H1 (cell line): ENCODE data around the gene CAMK2A. TPM values are rescaled to one million over a fixed set of nuclear protein-coding genes. Genes with fewer than 3 reads are reported as not detected.

Source experiments
- CTCF ChIA-PET: fragments of 300-600 bp; sonication (Branson Sonifier 250); formaldehyde crosslinking; loops from one replicate; lab custom pipeline; 2021; ENCODE audit not compliant: partially characterized antibody; lab: Charles Lee
- POLR2A ChIA-PET: fragments of 300-600 bp; sonication (Branson Sonifier 250); formaldehyde crosslinking; loops from one replicate; lab custom pipeline; 2021; ENCODE audit warnings: inconsistent platforms; ENCODE audit not compliant: partially characterized antibody; lab: Charles Lee
- DNase-seq, 2 experiments: peaks; one replicate each; pipeline versions ENCODE4 v3.0.0 to v3.0.0-alpha.2; 2010 to 2022; ENCODE audit warnings: low spot score in 2 of 2, low read depth in 1 of 2, mixed read lengths in 1 of 2
- FAIRE-seq: peaks from 2 replicates; lab custom pipeline; 2011; peaks lifted over from hg19 to GRCh38; lab: Jason Lieb, UNC
- H2AFZ ChIP-seq: 2 replicates; pipeline ENCODE4 v1.8.1; 2012; ENCODE audit warnings: low read length, inconsistent platforms
- H2AK5ac ChIP-seq: 2 replicates; pipeline ENCODE4 v1.6.1; 2013; ENCODE audit warnings: low read depth, low read length
- H2BK120ac ChIP-seq: replicated peaks from 2 replicates; pipeline ENCODE3; 2013; ENCODE audit warnings: low read depth, low read length, inconsistent platforms
- H2BK12ac ChIP-seq: 2 replicates; pipeline ENCODE4 v1.6.1; 2013; ENCODE audit warnings: low read depth, low read length
- H2BK15ac ChIP-seq: 2 replicates; pipeline ENCODE4 v1.6.1; 2013; ENCODE audit warnings: low read length
- H2BK20ac ChIP-seq: 2 replicates; pipeline ENCODE4 v1.6.1; 2013; ENCODE audit warnings: low read length
- H2BK5ac ChIP-seq: 2 replicates; pipeline ENCODE4 v1.6.1; 2013; ENCODE audit warnings: low read depth, low read length
- H3K14ac ChIP-seq: 2 replicates; pipeline ENCODE4 v1.6.1; 2013; ENCODE audit warnings: inconsistent platforms; ENCODE audit not compliant: insufficient read length
- H3K18ac ChIP-seq: 2 replicates; pipeline ENCODE4 v1.6.1; 2013; ENCODE audit warnings: low read length; ENCODE audit errors: extremely low read depth
- H3K23ac ChIP-seq: 2 replicates; pipeline ENCODE4 v1.6.1; 2013; ENCODE audit warnings: inconsistent platforms; ENCODE audit not compliant: insufficient read length
- H3K23me2 ChIP-seq: 2 replicates; pipeline ENCODE4 v1.6.1; 2013; ENCODE audit warnings: low read depth, low read length
- H3K27ac ChIP-seq: 2 replicates; pipeline ENCODE4 v1.6.1; 2011; ENCODE audit warnings: low read depth, low read length, inconsistent platforms
- H3K27me3 ChIP-seq, 4 experiments: replicated peaks in 1 of 4; 1 replicate in 1 of 4; 2 replicates in 3 of 4; pipeline versions ENCODE4 v1.6.1 to v1.8.1; 2011 to 2013; ENCODE audit warnings: low read length in 3 of 4, mild to moderate bottlenecking in 3 of 4, inconsistent platforms in 2 of 4, mixed read lengths in 2 of 4, moderate library complexity in 1 of 4; ENCODE audit not compliant: control insufficient read depth in 3 of 4, insufficient read depth in 3 of 4; ENCODE audit errors: extremely low read depth in 1 of 4
- H3K36me3 ChIP-seq, 4 experiments: 2 replicates each; pipeline versions ENCODE4 v1.6.1 to v1.8.1; 2011 to 2013; ENCODE audit warnings: mild to moderate bottlenecking in 4 of 4, low read length in 3 of 4, moderate library complexity in 2 of 4, control low read depth in 1 of 4, inconsistent platforms in 1 of 4; ENCODE audit not compliant: insufficient read depth in 4 of 4, control insufficient read depth in 2 of 4
- H3K4ac ChIP-seq: replicated peaks from 2 replicates; pipeline ENCODE3; 2013; ENCODE audit warnings: low read length, low read depth, mixed read lengths, inconsistent platforms; ENCODE audit not compliant: insufficient read length
- H3K4me1 ChIP-seq, 4 experiments: replicated peaks in 1 of 4; 1 replicate in 1 of 4; 2 replicates in 3 of 4; pipeline versions ENCODE4 v1.6.1 to v1.8.1; 2011 to 2013; ENCODE audit warnings: low read length in 3 of 4, inconsistent platforms in 2 of 4, mixed read lengths in 1 of 4; ENCODE audit not compliant: insufficient read depth in 4 of 4, control insufficient read depth in 3 of 4
- H3K4me2 ChIP-seq, 2 experiments: 2 replicates each; pipeline versions ENCODE4 v1.6.1 to v1.8.1; 2011 to 2013; ENCODE audit warnings: low read depth in 2 of 2, low read length in 2 of 2, control low read depth in 1 of 2, inconsistent platforms in 1 of 2, mild to moderate bottlenecking in 1 of 2; ENCODE audit not compliant: insufficient read depth in 1 of 2
- H3K4me3 ChIP-seq, 4 experiments: fragments of 200-600, 300-600 bp in 1 of 4; sonication (generic), shearing (Covaris generic), sonication (Bioruptor Twin) in 1 of 4; 2 replicates each; pipeline versions ENCODE4 v1.5.1 to v1.8.1; 2011 to 2016; ENCODE audit warnings: low read length in 4 of 4, low read depth in 3 of 4, control low read depth in 2 of 4, inconsistent platforms in 2 of 4, mild to moderate bottlenecking in 2 of 4, mixed read lengths in 1 of 4, moderate library complexity in 1 of 4; ENCODE audit not compliant: insufficient read depth in 2 of 4; ENCODE audit errors: extremely low read depth in 1 of 4
- H3K56ac ChIP-seq: replicated peaks from 2 replicates; pipeline ENCODE3; 2013; ENCODE audit warnings: low read depth, mild to moderate bottlenecking, mixed read lengths, low read length, inconsistent platforms; ENCODE audit not compliant: insufficient read length
- H3K79me1 ChIP-seq: 2 replicates; pipeline ENCODE4 v1.6.1; 2013; ENCODE audit warnings: low read depth, low read length, control low read depth
- H3K79me2 ChIP-seq, 2 experiments: 2 replicates each; pipeline versions ENCODE4 v1.6.1 to v1.8.1; 2012 to 2013; ENCODE audit warnings: low read length in 2 of 2, mild to moderate bottlenecking in 2 of 2, inconsistent platforms in 1 of 2; ENCODE audit not compliant: insufficient read depth in 2 of 2, control insufficient read depth in 1 of 2
- H3K9ac ChIP-seq, 4 experiments: replicated peaks in 1 of 4; 1 replicate in 1 of 4; 2 replicates in 3 of 4; pipeline versions ENCODE4 v1.6.1 to v1.8.1; 2011 to 2013; ENCODE audit warnings: low read depth in 3 of 4, low read length in 3 of 4, control low read depth in 2 of 4, mild to moderate bottlenecking in 2 of 4, moderate library complexity in 2 of 4, inconsistent platforms in 1 of 4; ENCODE audit errors: extremely low read depth in 1 of 4
- H3K9me3 ChIP-seq, 2 experiments: 2 replicates each; pipeline versions ENCODE4 v1.6.1 to v1.8.1; 2012 to 2013; ENCODE audit warnings: mild to moderate bottlenecking in 2 of 2, moderate library complexity in 2 of 2, control low read depth in 1 of 2, inconsistent platforms in 1 of 2, low read depth in 1 of 2, low read length in 1 of 2, mixed read lengths in 1 of 2; ENCODE audit not compliant: insufficient read depth in 2 of 2
- H4K20me1 ChIP-seq, 2 experiments: replicated peaks in 1 of 2; 2 replicates each; pipeline versions ENCODE3 to v1.8.1; 2011 to 2013; ENCODE audit warnings: inconsistent platforms in 2 of 2, low read length in 2 of 2, mild to moderate bottlenecking in 1 of 2; ENCODE audit not compliant: insufficient read depth in 2 of 2, control insufficient read depth in 1 of 2
- H4K5ac ChIP-seq: 2 replicates; pipeline ENCODE4 v1.6.1; 2013; ENCODE audit warnings: low read length, low read depth, mixed read lengths, inconsistent platforms; ENCODE audit not compliant: insufficient read length
- H4K8ac ChIP-seq: 2 replicates; pipeline ENCODE4 v1.8.0; 2013; ENCODE audit warnings: mild to moderate bottlenecking, moderate library complexity, low read length, inconsistent platforms; ENCODE audit not compliant: insufficient read depth; ENCODE audit errors: extremely low read depth
- H4K91ac ChIP-seq: replicated peaks from 2 replicates; pipeline ENCODE3; 2013; ENCODE audit warnings: low read length, mixed read lengths, inconsistent platforms; ENCODE audit not compliant: insufficient read length
- EP300 ChIP-seq, 2 experiments: IDR thresholded peaks; 1 replicate in 1 of 2; 2 replicates in 1 of 2; pipeline ENCODE4 v1.6.1; 2011 to 2012; ENCODE audit warnings: low read depth in 2 of 2, low read length in 2 of 2, mild to moderate bottlenecking in 2 of 2, borderline replicate concordance in 1 of 2, inconsistent platforms in 1 of 2, moderate library complexity in 1 of 2
- NANOG ChIP-seq: IDR thresholded peaks from 2 replicates; pipeline ENCODE4 v1.6.1; 2011; ENCODE audit warnings: low read length, low read depth, mild to moderate bottlenecking, inconsistent platforms; ENCODE audit not compliant: insufficient read depth, poor library complexity, severe bottlenecking
- SP1 ChIP-seq: IDR thresholded peaks from 2 replicates; pipeline ENCODE4 v1.6.1; 2011; ENCODE audit warnings: low read depth, low read length
- TAF1 ChIP-seq: IDR thresholded peaks from 2 replicates; pipeline ENCODE4 v1.6.1; 2011; ENCODE audit warnings: mild to moderate bottlenecking, low read depth, low read length
- WGBS, 2 experiments: shearing (Covaris generic) in 1 of 2; methylation state at CpG; one replicate each; pipeline versions ENCODE4 v1.1.6 to v1.1.7; 2013 to 2015; ENCODE audit warnings: low lambda C conversion rate in 2 of 2, mixed read lengths in 2 of 2, inconsistent platforms in 1 of 2, low coverage in 1 of 2, missing lambda C conversion rate in 1 of 2; ENCODE audit not compliant: insufficient replicate concordance in 2 of 2, insufficient coverage in 1 of 2, insufficient read length in 1 of 2; ENCODE audit errors: extremely low coverage in 1 of 2, missing lambda C conversion rate in 1 of 2; 5-methylcytosine and 5-hydroxymethylcytosine counted together
- polyA plus RNA-seq, 7 experiments: library from polyadenylated mRNA; depleted of rRNA in 3 of 7; stranded (reverse) in 5 of 7; unstranded in 2 of 7; fragments of >200 nt in 5 of 7; fragments of 200-250 nt in 2 of 7; gene quantifications; 1 replicate in 5 of 7; 2 replicates in 1 of 7; 4 replicates in 1 of 7; pipeline versions ENCODE4 v1.2.1 to v1.2.3, GENCODE V29; 2011 to 2013; ENCODE audit warnings: missing spikeins in 2 of 7, mixed read lengths in 2 of 7
- total RNA-seq: library from RNA; stranded (reverse); fragmentation: NEBNext Ultra II Directional; extraction: Animal tissue kit (Norgen Biotek cat#: 25700); gene quantifications from 2 replicates; pipeline ENCODE4 v1.2.1, GENCODE V29; 2021

Gene CAMK2A
- total and polyA plus RNA-seq, 2 of the 8 experiments (the other 6 are each of a cell fraction or from before 2014, with no cell fraction given): 0.20 to 0.28 TPM

DNA sequence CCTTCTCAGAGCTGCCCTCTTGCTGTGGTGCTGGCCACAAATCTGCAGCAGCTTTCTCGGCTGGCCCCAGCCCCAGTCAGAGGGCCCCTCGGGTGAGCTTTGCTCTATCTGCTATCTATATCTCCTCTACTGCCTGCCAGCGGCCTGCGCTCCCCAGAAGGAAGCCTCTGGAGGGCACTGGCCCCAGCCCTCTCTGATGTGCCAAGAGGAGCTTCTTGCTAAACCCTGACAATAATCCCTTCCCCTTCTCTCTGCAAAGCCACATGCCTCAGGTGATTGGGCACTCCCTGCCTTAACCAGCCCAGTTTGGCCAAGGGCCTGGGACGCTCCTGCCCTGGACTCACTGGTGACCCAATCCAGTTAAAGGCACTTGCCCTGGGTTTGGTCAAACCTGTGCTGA is 42.7 kb downstream of the CAMK2A start:
- ChIA-PET POLR2A (interaction anchor here (0.9 to 1.4 kb wide), 2 partner anchors 8 to 121 kb away, joined by 3 to 4 read pairs; no protein-coding TSS in a partner anchor), CTCF (interaction anchor here (0.8 to 2.6 kb wide), 16 partner anchors 9 to 138 kb away, joined by 3 to 10 read pairs (median 4); no protein-coding TSS in a partner anchor)
- H4K91ac ChIP-seq: no peak overlapping the region
- H3K18ac ChIP-seq: no peak overlapping the region
- FAIRE-seq: no peak
- 0 out of 7 replicates have a peak, but pooled peaks cover 0 to 2% (median 0%) of the 10 kb centered on the region in 4 experiments for H3K4me1 ChIP-seq
- H3K23me2 ChIP-seq: no peaks in the 10 kb centered on the region
- H4K5ac ChIP-seq: no peak overlapping the region
- H3K9ac ChIP-seq: no peak overlapping the region
- no peak overlapping the region for H3K23ac ChIP-seq
- no peak overlapping the region for H3K4ac ChIP-seq
- no peak overlapping the region for H3K14ac ChIP-seq
- no peak overlapping the region for H2BK12ac ChIP-seq
- no peak overlapping the region for H2AFZ ChIP-seq
- no peaks in the 10 kb centered on the region for H3K27me3 ChIP-seq
- TF ChIP-seq SP1 (no peak), EP300 (IDR thresholded peaks at IDR 0.05; ENCODE audit: borderline replicate concordance in 1 of 2, low read depth in 2 of 2, low read length in 2 of 2) (no peak), TAF1 (no peak), NANOG (no peak)
- H3K56ac ChIP-seq: no peak overlapping the region
- H3K36me3 ChIP-seq: no peaks in the 10 kb centered on the region
- no peak overlapping the region for H2AK5ac ChIP-seq
- 94% methylated on average over 5 of the region's 5 CpGs; no CpG with 5 or more reads in 1 of the 2 experiments for WGBS, 2 experiments
- no peaks in the 10 kb centered on the region for H4K20me1 ChIP-seq
- H3K9me3 ChIP-seq: no peaks in the 10 kb centered on the region
- no peak overlapping the region for H2BK5ac ChIP-seq
- H2BK15ac ChIP-seq: no peak overlapping the region
- H3K79me1 ChIP-seq: no peaks in the 10 kb centered on the region
- H2BK20ac ChIP-seq: no peak overlapping the region
- no peak overlapping the region; the same call in 1 of the 2 replicates for H4K8ac ChIP-seq
- H3K4me2 ChIP-seq: no peak overlapping the region
- no peaks in the 10 kb centered on the region for H3K79me2 ChIP-seq
- no peak overlapping the region for H3K27ac ChIP-seq
- no peak for DNase-seq
- H2BK120ac ChIP-seq: no peak overlapping the region
- no peak overlapping the region for H3K4me3 ChIP-seq
